Measurements from ENCODE around the gene OR6N1. TPM values are rescaled to one million over a fixed set of nuclear protein-coding genes. Genes with fewer than 3 reads are reported as not detected.

The OR6N1 gene
- total RNA-seq, 4 donors from 2014 or later: not detected

- Histone ChIP-seq H3K9me3 (no peaks in the 10 kb centered on the region), H3K27me3 (no peaks in the 10 kb centered on the region), H3K4me1 (no peaks in the 10 kb centered on the region), H3K27ac (no peak overlapping the region), H3K4me3 (no peak overlapping the region), H3K36me3 (no peaks in the 10 kb centered on the region)
- intact Hi-C loops (cut with DNase I; ENCODE audit: low total_unique reads) (no loop called here), in situ Hi-C loops (cut with MboI; ENCODE audit: low sequenced_read_pairs in 4 of 4) (no loop called here)
- no peak for DNase-seq
- TF ChIP-seq POLR2A (IDR thresholded peaks at IDR 0.05) (no peak), CTCF (IDR thresholded peaks at IDR 0.05 in 4 of 5, conservative IDR thresholded peaks at IDR 0.05 in 1 of 5) (no peak)
- no peak for ATAC-seq
Measured at GRCh38 chr1:158793604-158794003, 21.6 kb upstream of the OR6N1 start.

GRCh38 chr1:158781104-158781503 is 9.1 kb upstream of the OR6N1 start, which contains the start of gene OR6N2:
OR6N2 (minus strand) TSS chr1:158781204; CDS start chr1:158777635, 3,569 bp downstream.
- in situ Hi-C loops (cut with MboI; ENCODE audit: low sequenced_read_pairs in 4 of 4): no loop called here
- DNase-seq (no peak), ATAC-seq (no peak)
- no peaks in the 10 kb centered on the region for H3K27me3 ChIP-seq
- H3K9me3 ChIP-seq: no peaks in the 10 kb centered on the region
- TF ChIP-seq POLR2A (IDR thresholded peaks at IDR 0.05): no peak
- no peak for TF ChIP-seq CTCF (IDR thresholded peaks at IDR 0.05 in 4 of 5, conservative IDR thresholded peaks at IDR 0.05 in 1 of 5)
- H3K4me1 ChIP-seq: no peaks in the 10 kb centered on the region
- H3K4me3 ChIP-seq: no peak within 1 kb of the TSS
- H3K36me3 ChIP-seq: no peaks in the 10 kb centered on the region
- intact Hi-C loops (cut with DNase I; ENCODE audit: low total_unique reads): no loop called here
- H3K27ac ChIP-seq: no peak within 1 kb of the TSS

- ATAC-seq (no peak), DNase-seq (no peak)
- H3K27ac ChIP-seq: no peak within 1 kb of the TSS
- no peaks in the 10 kb centered on the region for H3K9me3 ChIP-seq
- H3K36me3 ChIP-seq: no peaks in the 10 kb centered on the region
- H3K4me3 ChIP-seq: no peak within 1 kb of the TSS
- no peaks in the 10 kb centered on the region for H3K4me1 ChIP-seq
- TF ChIP-seq CTCF (IDR thresholded peaks at IDR 0.05 in 4 of 5, conservative IDR thresholded peaks at IDR 0.05 in 1 of 5) (no peak), POLR2A (IDR thresholded peaks at IDR 0.05) (no peak)
- intact Hi-C loops (cut with DNase I; ENCODE audit: low total_unique reads) (no loop called here), in situ Hi-C loops (cut with MboI; ENCODE audit: low sequenced_read_pairs in 4 of 4) (no loop called here)
- no peaks in the 10 kb centered on the region for H3K27me3 ChIP-seq
Measured at GRCh38 chr1:158754420-158754819, 17.6 kb downstream of the OR6N1 start, which contains the start of gene OR6K6. OR6K6 (plus strand) TSS chr1:158754720; CDS start chr1:158754888, 168 bp downstream.

GRCh38 chr1:158752155-158752712 is 19.8 kb downstream of the OR6N1 start:
- no peak for DNase-seq
- TF ChIP-seq CTCF (IDR thresholded peaks at IDR 0.05 in 4 of 5, conservative IDR thresholded peaks at IDR 0.05 in 1 of 5): no peak
- TF ChIP-seq POLR2A (IDR thresholded peaks at IDR 0.05): no peak
- H3K27me3 ChIP-seq: no peaks in the 10 kb centered on the region
- in situ Hi-C loops (cut with MboI; ENCODE audit: low sequenced_read_pairs in 4 of 4): no loop called here
- no peak overlapping the region for H3K27ac ChIP-seq
- intact Hi-C loops (cut with DNase I; ENCODE audit: low total_unique reads): no loop called here
- no peaks in the 10 kb centered on the region for H3K4me1 ChIP-seq
- H3K36me3 ChIP-seq: no peaks in the 10 kb centered on the region
- ATAC-seq: no peak
- no peak overlapping the region for H3K4me3 ChIP-seq
- H3K9me3 ChIP-seq: no peaks in the 10 kb centered on the region

- intact Hi-C loops (cut with DNase I; ENCODE audit: low total_unique reads) (no loop called here), in situ Hi-C loops (cut with MboI; ENCODE audit: low sequenced_read_pairs in 4 of 4) (no loop called here)
- Histone ChIP-seq H3K4me1 (no peaks in the 10 kb centered on the region), H3K27me3 (no peaks in the 10 kb centered on the region), H3K27ac (no peak overlapping the region), H3K36me3 (no peaks in the 10 kb centered on the region), H3K9me3 (no peaks in the 10 kb centered on the region), H3K4me3 (no peak overlapping the region)
- ATAC-seq (no peak), DNase-seq (no peak)
- TF ChIP-seq POLR2A (IDR thresholded peaks at IDR 0.05) (no peak), CTCF (IDR thresholded peaks at IDR 0.05 in 4 of 5, conservative IDR thresholded peaks at IDR 0.05 in 1 of 5) (no peak)
Measured at GRCh38 chr1:158735848-158736247, 36.1 kb downstream of the OR6N1 start.

All from gastrocnemius medialis (tissue), 4 donors.